Embryonic facial prominence (tissue), 1 donor: ENCODE results near the gene STARD5.

Experiments used
- DNase-seq: peaks from one replicate; pipeline ENCODE4 v3.0.0-alpha.2; 2016; ENCODE audit errors: extremely low spot score

The STARD5 gene

GRCh38 chr15:81311752-81312464 is 12.0 kb downstream of the STARD5 start:
- no peak for DNase-seq

- no peak for DNase-seq
Observed at GRCh38 chr15:81310480-81310879, 13.5 kb downstream of the STARD5 start.

GRCh38 chr15:81309647-81310450 is 14.1 kb downstream of the STARD5 start:
- no peak for DNase-seq

GRCh38 chr15:81308260-81308659 is 15.7 kb downstream of the STARD5 start:
- no peak for DNase-seq

- DNase-seq, result no peak
Observed at GRCh38 chr15:81304226-81304625, 19.7 kb downstream of the STARD5 start.

- DNase-seq, result no peak
Observed at GRCh38 chr15:81303244-81304225, 20.4 kb downstream of the STARD5 start.

GRCh38 chr15:81302701-81303109 is 21.2 kb downstream of the STARD5 start:
- DNase-seq, result no peak

GRCh38 chr15:81301815-81302399 is 22.0 kb downstream of the STARD5 start:
- no peak for DNase-seq

GRCh38 chr15:81301385-81301784 is 22.6 kb downstream of the STARD5 start:
- no peak for DNase-seq

- no peak for DNase-seq
Observed at GRCh38 chr15:81299630-81300273, 24.2 kb downstream of the STARD5 start.

GRCh38 chr15:81299156-81299555 is 24.8 kb downstream of the STARD5 start:
- no peak for DNase-seq

- no peak for DNase-seq
Observed at GRCh38 chr15:81298611-81299010, 25.3 kb downstream of the STARD5 start.

GRCh38 chr15:81297603-81298575 is 26.1 kb downstream of the STARD5 start:
- DNase-seq, result no peak

- DNase-seq, result no peak
Observed at GRCh38 chr15:81297147-81297572, 26.8 kb downstream of the STARD5 start.

GRCh38 chr15:81296673-81297072 is 27.3 kb downstream of the STARD5 start:
- DNase-seq, result no peak

- DNase-seq, result no peak
Observed at GRCh38 chr15:81296186-81296585, 27.8 kb downstream of the STARD5 start.

- DNase-seq, result no peak
Observed at GRCh38 chr15:81295486-81296121, 28.3 kb downstream of the STARD5 start.

- DNase-seq, result no peak
Observed at GRCh38 chr15:81294516-81294880, 29.4 kb downstream of the STARD5 start.

GRCh38 chr15:81293728-81294515 is 30.0 kb downstream of the STARD5 start:
- DNase-seq, result no peak
